Osteocyte (in vitro differentiated cells): Measurements from ENCODE around the gene ZFAND2A. TPM values are rescaled to one million over a fixed set of nuclear protein-coding genes. Genes with fewer than 3 reads are reported as not detected.

Experiments used
- DNase-seq: peaks from one replicate; pipeline ENCODE4 v3.0.0; 2021; ENCODE audit warnings: mixed read lengths; ENCODE audit not compliant: unreplicated experiment; ENCODE audit errors: extremely low spot score
- H3K27ac Mint-ChIP-seq: one replicate; pipeline ENCODE4 v1.8.0; 2021; ENCODE audit warnings: mild to moderate bottlenecking, mixed read lengths; ENCODE audit not compliant: unreplicated experiment
- H3K27me3 Mint-ChIP-seq: one replicate; pipeline ENCODE4 v1.8.0; 2021; ENCODE audit warnings: mixed read lengths; ENCODE audit not compliant: unreplicated experiment
- H3K36me3 Mint-ChIP-seq: one replicate; pipeline ENCODE4 v1.8.0; 2021; ENCODE audit warnings: mixed read lengths; ENCODE audit not compliant: unreplicated experiment
- H3K4me1 Mint-ChIP-seq: one replicate; pipeline ENCODE4 v1.8.0; 2021; ENCODE audit warnings: mixed read lengths; ENCODE audit not compliant: unreplicated experiment
- H3K4me3 Mint-ChIP-seq: one replicate; pipeline ENCODE4 v1.8.0; 2021; ENCODE audit warnings: mild to moderate bottlenecking, moderate library complexity, mixed read lengths; ENCODE audit not compliant: unreplicated experiment
- H3K9me3 Mint-ChIP-seq: one replicate; pipeline ENCODE4 v1.8.0; 2021; ENCODE audit warnings: mixed read lengths; ENCODE audit not compliant: unreplicated experiment
- CTCF ChIP-seq: fragments of 200-600 bp; sonication (generic); IDR thresholded peaks from 2 replicates; pipeline ENCODE4 v1.5.0; 2021; ENCODE audit warnings: antibody characterized with exemption, mild to moderate bottlenecking, moderate library complexity
- total RNA-seq: library from RNA; stranded (reverse); gene quantifications from 2 replicates; pipeline ENCODE4 v1.2.1, GENCODE V29; 2021

Gene ZFAND2A
- total RNA-seq, 1 donor from 2014 or later = 18.3 TPM

- H3K27ac Mint-ChIP-seq = no peak overlapping the region
- H3K27me3 Mint-ChIP-seq = no peaks in the 10 kb centered on the region
- no peak for TF ChIP-seq CTCF
- peaks cover 30% of the 10 kb centered on the region for H3K4me1 Mint-ChIP-seq
- H3K9me3 Mint-ChIP-seq = no peaks in the 10 kb centered on the region
- H3K36me3 Mint-ChIP-seq = peaks cover 2% of the 10 kb centered on the region
- no peak overlapping the region for H3K4me3 Mint-ChIP-seq
- DNase-seq = no peak
Measured at GRCh38 chr7:1106793-1107421, 53.1 kb downstream of the ZFAND2A start.

GRCh38 chr7:1106063-1106792 is 53.8 kb downstream of the ZFAND2A start:
- DNase-seq = no peak
- H3K27me3 Mint-ChIP-seq = no peaks in the 10 kb centered on the region
- no peak overlapping the region for H3K27ac Mint-ChIP-seq
- peaks cover 27% of the 10 kb centered on the region for H3K4me1 Mint-ChIP-seq
- H3K36me3 Mint-ChIP-seq = peaks cover 2% of the 10 kb centered on the region
- no peak for TF ChIP-seq CTCF
- H3K4me3 Mint-ChIP-seq = no peak overlapping the region
- H3K9me3 Mint-ChIP-seq = no peaks in the 10 kb centered on the region

- Mint-ChIP-seq H3K4me1 (peaks cover 35% of the 10 kb centered on the region), H3K4me3 (no peak overlapping the region), H3K27ac (peak overlapping the region; percentile 56), H3K36me3 (peaks cover 2% of the 10 kb centered on the region), H3K9me3 (no peaks in the 10 kb centered on the region), H3K27me3 (no peaks in the 10 kb centered on the region)
- no peak for DNase-seq
- no peak for TF ChIP-seq CTCF
Measured at GRCh38 chr7:1105189-1105588, 54.8 kb downstream of the ZFAND2A start.

- no peak for TF ChIP-seq CTCF
- no peak for DNase-seq
- Mint-ChIP-seq H3K27ac (peak overlapping the region; percentile 56), H3K36me3 (peaks cover 2% of the 10 kb centered on the region), H3K9me3 (no peaks in the 10 kb centered on the region), H3K4me3 (no peak overlapping the region), H3K27me3 (no peaks in the 10 kb centered on the region), H3K4me1 (peaks cover 39% of the 10 kb centered on the region)
Measured at GRCh38 chr7:1104516-1105179, 55.3 kb downstream of the ZFAND2A start.
